ENCODE measurements around the gene FCRLA. TPM values are rescaled to one million over a fixed set of nuclear protein-coding genes. Genes with fewer than 3 reads are reported as not detected.

Gene FCRLA
- total RNA-seq, 1 experiment from 2014 or later = 0.15 TPM

- peak within 1 kb of the TSS; percentile 74 to 90 for H3K4me3 ChIP-seq (ENCODE audit: low read depth in 2 of 2, low read length in 2 of 2)
- peak within 1 kb of the TSS; percentile 86 for H3K27ac ChIP-seq (ENCODE audit: low read length)
- peak; percentile 30; the same call in 1 of the 2 replicates for TF ChIP-seq SIN3A (IDR thresholded peaks at IDR 0.05; ENCODE audit: borderline replicate concordance, insufficient read depth, low read depth, low read length)
- peak; percentile 51 for TF ChIP-seq TCF7L2 (IDR thresholded peaks at IDR 0.05; ENCODE audit: low read depth, low read length)
- TF ChIP-seq, protein P1, sequence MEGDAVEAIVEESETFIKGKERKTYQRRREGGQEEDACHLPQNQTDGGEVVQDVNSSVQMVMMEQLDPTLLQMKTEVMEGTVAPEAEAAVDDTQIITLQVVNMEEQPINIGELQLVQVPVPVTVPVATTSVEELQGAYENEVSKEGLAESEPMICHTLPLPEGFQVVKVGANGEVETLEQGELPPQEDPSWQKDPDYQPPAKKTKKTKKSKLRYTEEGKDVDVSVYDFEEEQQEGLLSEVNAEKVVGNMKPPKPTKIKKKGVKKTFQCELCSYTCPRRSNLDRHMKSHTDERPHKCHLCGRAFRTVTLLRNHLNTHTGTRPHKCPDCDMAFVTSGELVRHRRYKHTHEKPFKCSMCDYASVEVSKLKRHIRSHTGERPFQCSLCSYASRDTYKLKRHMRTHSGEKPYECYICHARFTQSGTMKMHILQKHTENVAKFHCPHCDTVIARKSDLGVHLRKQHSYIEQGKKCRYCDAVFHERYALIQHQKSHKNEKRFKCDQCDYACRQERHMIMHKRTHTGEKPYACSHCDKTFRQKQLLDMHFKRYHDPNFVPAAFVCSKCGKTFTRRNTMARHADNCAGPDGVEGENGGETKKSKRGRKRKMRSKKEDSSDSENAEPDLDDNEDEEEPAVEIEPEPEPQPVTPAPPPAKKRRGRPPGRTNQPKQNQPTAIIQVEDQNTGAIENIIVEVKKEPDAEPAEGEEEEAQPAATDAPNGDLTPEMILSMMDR (IDR thresholded peaks at IDR 0.05) = peak; percentile 54
- peak; percentile 86 for TF ChIP-seq POLR2AphosphoS5 (IDR thresholded peaks at IDR 0.05; ENCODE audit: low read depth, low read length)
- TF ChIP-seq, protein P2, sequence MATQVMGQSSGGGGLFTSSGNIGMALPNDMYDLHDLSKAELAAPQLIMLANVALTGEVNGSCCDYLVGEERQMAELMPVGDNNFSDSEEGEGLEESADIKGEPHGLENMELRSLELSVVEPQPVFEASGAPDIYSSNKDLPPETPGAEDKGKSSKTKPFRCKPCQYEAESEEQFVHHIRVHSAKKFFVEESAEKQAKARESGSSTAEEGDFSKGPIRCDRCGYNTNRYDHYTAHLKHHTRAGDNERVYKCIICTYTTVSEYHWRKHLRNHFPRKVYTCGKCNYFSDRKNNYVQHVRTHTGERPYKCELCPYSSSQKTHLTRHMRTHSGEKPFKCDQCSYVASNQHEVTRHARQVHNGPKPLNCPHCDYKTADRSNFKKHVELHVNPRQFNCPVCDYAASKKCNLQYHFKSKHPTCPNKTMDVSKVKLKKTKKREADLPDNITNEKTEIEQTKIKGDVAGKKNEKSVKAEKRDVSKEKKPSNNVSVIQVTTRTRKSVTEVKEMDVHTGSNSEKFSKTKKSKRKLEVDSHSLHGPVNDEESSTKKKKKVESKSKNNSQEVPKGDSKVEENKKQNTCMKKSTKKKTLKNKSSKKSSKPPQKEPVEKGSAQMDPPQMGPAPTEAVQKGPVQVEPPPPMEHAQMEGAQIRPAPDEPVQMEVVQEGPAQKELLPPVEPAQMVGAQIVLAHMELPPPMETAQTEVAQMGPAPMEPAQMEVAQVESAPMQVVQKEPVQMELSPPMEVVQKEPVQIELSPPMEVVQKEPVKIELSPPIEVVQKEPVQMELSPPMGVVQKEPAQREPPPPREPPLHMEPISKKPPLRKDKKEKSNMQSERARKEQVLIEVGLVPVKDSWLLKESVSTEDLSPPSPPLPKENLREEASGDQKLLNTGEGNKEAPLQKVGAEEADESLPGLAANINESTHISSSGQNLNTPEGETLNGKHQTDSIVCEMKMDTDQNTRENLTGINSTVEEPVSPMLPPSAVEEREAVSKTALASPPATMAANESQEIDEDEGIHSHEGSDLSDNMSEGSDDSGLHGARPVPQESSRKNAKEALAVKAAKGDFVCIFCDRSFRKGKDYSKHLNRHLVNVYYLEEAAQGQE (IDR thresholded peaks at IDR 0.05; ENCODE audit: insufficient read depth in 1 of 2, low read depth in 2 of 2, low read length in 1 of 2) = no peak
- ChIA-PET POLR2A (interaction anchor here (0.6 kb wide), 1 partner anchor 217 kb away, joined by 4 read pairs; no protein-coding TSS in a partner anchor), CTCF (interaction anchor here (0.5 to 0.9 kb wide), 2 partner anchors 11 to 23 kb away, joined by 4 to 8 read pairs; no protein-coding TSS in a partner anchor)
- H3K4me1 ChIP-seq (ENCODE audit: control insufficient read depth, insufficient read depth, low read length) = peaks cover 8% of the 10 kb centered on the region
- ATAC-seq (peak; percentile 98), DNase-seq (ENCODE audit: low read depth, low spot score) (no peak)
- H3K27me3 ChIP-seq (ENCODE audit: control insufficient read depth, insufficient read depth, low read length) = no peaks in the 10 kb centered on the region
- no peaks in the 10 kb centered on the region for H3K9me3 ChIP-seq (ENCODE audit: control insufficient read depth, insufficient read depth, low read depth, low read length)
- BruUV-seq (replicated peaks) = no TSS peak
- intact Hi-C loops (cut with micrococcal nuclease; ENCODE audit: unreplicated experiment) (loop anchor here (10.0 kb wide), 2 partner anchors 215 to 265 kb away; no protein-coding TSS in a partner anchor), in situ Hi-C loops (cut with HindIII; ENCODE audit: low pct_unique_long_range_greater_than_20kb, low sequenced_read_pairs) (loop anchor here (25.0 kb wide), 1 partner anchor 212 kb away; the partner anchor contains the start of gene FCGR3A)
- H3K36me3 ChIP-seq (ENCODE audit: control insufficient read depth, insufficient read depth, low read length) = peaks cover 20% of the 10 kb centered on the region; the same call in 1 of the 2 replicates
Observed at GRCh38 chr1:161749509-161750407, 42.7 kb downstream of the FCRLA start, which contains the start of gene DUSP12. Gene DUSP12 (plus strand): TSS chr1:161749786. CDS start chr1:161749802, 16 bp downstream.

DNA sequence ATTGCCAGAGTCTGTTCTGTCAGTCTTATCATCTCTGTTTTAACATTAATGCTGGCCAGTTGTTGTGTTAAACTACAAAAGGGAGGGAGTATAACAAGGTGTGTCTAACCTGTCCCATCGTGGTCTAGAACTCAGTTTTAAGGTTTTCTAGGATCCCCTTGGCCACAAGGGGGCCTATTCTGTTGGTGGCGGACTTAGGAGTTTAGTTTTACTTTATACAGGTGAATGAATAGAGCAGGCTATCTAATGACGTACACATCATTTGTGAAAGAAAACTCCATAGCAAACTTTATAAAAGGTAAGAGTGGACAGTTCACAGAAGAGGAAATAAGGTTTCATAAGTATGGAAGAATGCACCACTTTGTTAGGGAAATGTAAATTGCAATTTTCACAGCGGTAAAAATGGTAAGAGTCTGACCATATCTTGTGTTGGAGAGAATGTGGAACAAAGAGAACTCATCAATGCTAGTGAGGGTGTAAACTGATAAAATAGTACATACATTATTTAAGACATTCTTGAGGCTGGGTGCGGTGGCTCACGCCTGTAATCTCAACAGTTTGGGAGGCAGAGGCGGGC, 56.6 kb downstream of the FCRLA start:
- Histone ChIP-seq H3K4me3 (ENCODE audit: low read depth in 2 of 2, low read length in 2 of 2) (peak overlapping the region; percentile 29 to 42), H3K4me1 (ENCODE audit: control insufficient read depth, insufficient read depth, low read length) (peaks cover 6% of the 10 kb centered on the region; the same call in 1 of the 2 replicates), H3K36me3 (ENCODE audit: control insufficient read depth, insufficient read depth, low read length) (peaks cover 7% of the 10 kb centered on the region; the same call in 1 of the 2 replicates), H3K27ac (ENCODE audit: low read length) (peak overlapping the region; percentile 14; the same call in 1 of the 2 replicates), H3K9me3 (ENCODE audit: control insufficient read depth, insufficient read depth, low read depth, low read length) (no peaks in the 10 kb centered on the region), H3K27me3 (ENCODE audit: control insufficient read depth, insufficient read depth, low read length) (no peaks in the 10 kb centered on the region)
- POLR2A ChIA-PET = no interaction called here
- TF ChIP-seq, protein P1 (IDR thresholded peaks at IDR 0.05) = peak; percentile 82
- TF ChIP-seq, protein P2 (IDR thresholded peaks at IDR 0.05; ENCODE audit: insufficient read depth in 1 of 2, low read depth in 2 of 2, low read length in 1 of 2) = no peak
- ATAC-seq (peak; percentile 53; the same call in 1 of the 2 replicates), DNase-seq (ENCODE audit: low read depth, low spot score) (peak; percentile 42)
- in situ Hi-C loops (cut with HindIII; ENCODE audit: low pct_unique_long_range_greater_than_20kb, low sequenced_read_pairs) = no loop called here
- no TSS peak for BruUV-seq (replicated peaks)
- CTCF ChIA-PET = interaction anchor here (1.6 kb wide), 1 partner anchor 274 kb away, joined by 7 read pairs; no protein-coding TSS in a partner anchor
- intact Hi-C loops (cut with micrococcal nuclease; ENCODE audit: unreplicated experiment) = loop anchor here (2.0 to 10.0 kb wide), 2 partner anchors 273 to 631 kb away; no protein-coding TSS in a partner anchor

Data from Panc1 (cell line).